Stimulated activated CD4-positive, alpha-beta T cell treated with anti-CD3 and anti-CD28 coated beads, TNF-alpha, amount 100 ng/mL, for 48 hours (primary cell): ENCODE results near the gene TPD52L1.
"Not testable (repeated sequence)": the region's sequence is repeated elsewhere in the genome, so short reads cannot be mapped to it uniquely, and the experiment has no call there.

Experiments
- DNase-seq, 3 donors: peaks; one replicate each; pipeline ENCODE4 v3.0.0-alpha.2; 2020; ENCODE audit warnings: low read depth in 3 of 3

The TPD52L1 gene

GRCh38 chr6:125269328-125269985 is 115.9 kb downstream of the TPD52L1 start:
- DNase-seq, result no peak

- no peak for DNase-seq
These were observed 116.8 kb downstream of the TPD52L1 start for GRCh38 chr6:125270380-125270779.

- no peak for DNase-seq
These were observed 118.0 kb downstream of the TPD52L1 start for GRCh38 chr6:125271486-125272159.

- DNase-seq, result no peak
These were observed 119.7 kb downstream of the TPD52L1 start for GRCh38 chr6:125273251-125273650.

- DNase-seq, result no peak
These were observed 120.4 kb downstream of the TPD52L1 start for GRCh38 chr6:125273965-125274364.

- no peak for DNase-seq
These were observed 121.4 kb downstream of the TPD52L1 start for GRCh38 chr6:125274935-125275334.

GRCh38 chr6:125275779-125276178 is 122.2 kb downstream of the TPD52L1 start:
- DNase-seq, result no peak

GRCh38 chr6:125277838-125278237 is 124.3 kb downstream of the TPD52L1 start:
- DNase-seq, result no peak

GRCh38 chr6:125279961-125280360 is 126.4 kb downstream of the TPD52L1 start:
- no peak for DNase-seq

- not testable (repeated sequence) for DNase-seq
These were observed 126.9 kb downstream of the TPD52L1 start for GRCh38 chr6:125280370-125281035.

- not testable (repeated sequence) for DNase-seq
These were observed 128.9 kb downstream of the TPD52L1 start for GRCh38 chr6:125282470-125282869.

GRCh38 chr6:125285353-125285752 is 131.8 kb downstream of the TPD52L1 start:
- no peak for DNase-seq

- no peak for DNase-seq
These were observed 132.4 kb downstream of the TPD52L1 start for GRCh38 chr6:125285936-125286335.

GRCh38 chr6:125287718-125288117 is 134.1 kb downstream of the TPD52L1 start:
- DNase-seq, result no peak

- DNase-seq, result no peak
These were observed 140.0 kb downstream of the TPD52L1 start for GRCh38 chr6:125293587-125293986.

- no peak for DNase-seq
These were observed 140.5 kb downstream of the TPD52L1 start for GRCh38 chr6:125294036-125294435.

- DNase-seq, result no peak
These were observed 141.4 kb downstream of the TPD52L1 start for GRCh38 chr6:125294925-125295324.

- DNase-seq, result no peak
These were observed 142.9 kb downstream of the TPD52L1 start for GRCh38 chr6:125296471-125296870.

- no peak for DNase-seq
These were observed 145.7 kb downstream of the TPD52L1 start for GRCh38 chr6:125299257-125299656.

GRCh38 chr6:125300992-125301434 is 147.4 kb downstream of the TPD52L1 start:
- no peak for DNase-seq

- peak in 2 of 3 donors; percentile 8 to 34 for DNase-seq
These were observed 148.1 kb downstream of the TPD52L1 start, which contains the start of gene HDDC2 for GRCh38 chr6:125301435-125302391. Gene HDDC2 (minus strand): TSS chr6:125301967. CDS start chr6:125301932, 35 bp downstream.
